ENCODE results near the gene NACC1.

NACC1 gene

GRCh38 chr19:13152356-13152973 is 34.4 kb downstream of the NACC1 start:
- Histone ChIP-seq H3K9me2 (replicated peaks; ENCODE audit: insufficient read depth, low read length) (no peaks in the 10 kb centered on the region), H4K20me1 (ENCODE audit: insufficient read depth, low read length) (no peaks in the 10 kb centered on the region), H2AFZ (ENCODE audit: low read length) (peak overlapping the region; percentile 70), H3K9me3 (replicated peaks; ENCODE audit: insufficient read depth, low read length) (no peaks in the 10 kb centered on the region), H3K4me1 (ENCODE audit: low read length) (peaks cover 32% of the 10 kb centered on the region), H3K79me2 (ENCODE audit: low read length) (peaks cover 3% of the 10 kb centered on the region; the same call in 1 of the 2 replicates), H3K27me3 (replicated peaks; ENCODE audit: insufficient read depth, low read length) (peaks cover 43% of the 10 kb centered on the region), H3K36me3 (replicated peaks; ENCODE audit: insufficient read depth, low read length) (no peaks in the 10 kb centered on the region), H3K27ac (ENCODE audit: low read length) (peak overlapping the region; percentile 45; the same call in 1 of the 2 replicates), H3K4me3 (ENCODE audit: low read length) (peak overlapping the region; percentile 69), H3K4me2 (ENCODE audit: low read depth, low read length) (peak overlapping the region; percentile 91), H3K9ac (ENCODE audit: low read length) (peak overlapping the region; percentile 65), H3F3A (ENCODE audit: insufficient read depth, low read length) (peaks cover 8% of the 10 kb centered on the region; the same call in 1 of the 2 replicates)
- no peak for DNase-seq
- TF ChIP-seq EZH2phosphoT487 (IDR thresholded peaks at IDR 0.05; ENCODE audit: low read length), result no peak
- TF ChIP-seq, protein P1, sequence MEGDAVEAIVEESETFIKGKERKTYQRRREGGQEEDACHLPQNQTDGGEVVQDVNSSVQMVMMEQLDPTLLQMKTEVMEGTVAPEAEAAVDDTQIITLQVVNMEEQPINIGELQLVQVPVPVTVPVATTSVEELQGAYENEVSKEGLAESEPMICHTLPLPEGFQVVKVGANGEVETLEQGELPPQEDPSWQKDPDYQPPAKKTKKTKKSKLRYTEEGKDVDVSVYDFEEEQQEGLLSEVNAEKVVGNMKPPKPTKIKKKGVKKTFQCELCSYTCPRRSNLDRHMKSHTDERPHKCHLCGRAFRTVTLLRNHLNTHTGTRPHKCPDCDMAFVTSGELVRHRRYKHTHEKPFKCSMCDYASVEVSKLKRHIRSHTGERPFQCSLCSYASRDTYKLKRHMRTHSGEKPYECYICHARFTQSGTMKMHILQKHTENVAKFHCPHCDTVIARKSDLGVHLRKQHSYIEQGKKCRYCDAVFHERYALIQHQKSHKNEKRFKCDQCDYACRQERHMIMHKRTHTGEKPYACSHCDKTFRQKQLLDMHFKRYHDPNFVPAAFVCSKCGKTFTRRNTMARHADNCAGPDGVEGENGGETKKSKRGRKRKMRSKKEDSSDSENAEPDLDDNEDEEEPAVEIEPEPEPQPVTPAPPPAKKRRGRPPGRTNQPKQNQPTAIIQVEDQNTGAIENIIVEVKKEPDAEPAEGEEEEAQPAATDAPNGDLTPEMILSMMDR (IDR thresholded peaks at IDR 0.05; ENCODE audit: low read length), result no peak
- no peak for TF ChIP-seq EZH2 (optimal IDR thresholded peaks at IDR 0.05; ENCODE audit: low read depth, low read length)

GRCh38 chr19:13152974-13153568 is 35.0 kb downstream of the NACC1 start:
- peaks cover 3% of the 10 kb centered on the region; the same call in 1 of the 2 replicates for H3K79me2 ChIP-seq (ENCODE audit: low read length)
- no peaks in the 10 kb centered on the region for H3K9me2 ChIP-seq (replicated peaks; ENCODE audit: insufficient read depth, low read length)
- peaks cover 8% of the 10 kb centered on the region; the same call in 1 of the 2 replicates for H3F3A ChIP-seq (ENCODE audit: insufficient read depth, low read length)
- TF ChIP-seq EZH2 (optimal IDR thresholded peaks at IDR 0.05; ENCODE audit: low read depth, low read length), result no peak
- TF ChIP-seq, protein P1 (IDR thresholded peaks at IDR 0.05; ENCODE audit: low read length), result no peak
- no peak for TF ChIP-seq EZH2phosphoT487 (IDR thresholded peaks at IDR 0.05; ENCODE audit: low read length)
- no peaks in the 10 kb centered on the region for H3K36me3 ChIP-seq (replicated peaks; ENCODE audit: insufficient read depth, low read length)
- H3K9me3 ChIP-seq (replicated peaks; ENCODE audit: insufficient read depth, low read length), result no peaks in the 10 kb centered on the region
- H3K4me2 ChIP-seq (ENCODE audit: low read depth, low read length), result peak overlapping the region; percentile 91
- H4K20me1 ChIP-seq (ENCODE audit: insufficient read depth, low read length), result no peaks in the 10 kb centered on the region
- peaks cover 32% of the 10 kb centered on the region for H3K4me1 ChIP-seq (ENCODE audit: low read length)
- peaks cover 49% of the 10 kb centered on the region for H3K27me3 ChIP-seq (replicated peaks; ENCODE audit: insufficient read depth, low read length)
- peak overlapping the region; percentile 69 for H3K4me3 ChIP-seq (ENCODE audit: low read length)
- no peak overlapping the region; the same call in 1 of the 2 replicates for H2AFZ ChIP-seq (ENCODE audit: low read length)
- peak; percentile 74 for DNase-seq
- no peak overlapping the region for H3K27ac ChIP-seq (ENCODE audit: low read length)
- peak overlapping the region; percentile 65; the same call in 1 of the 2 replicates for H3K9ac ChIP-seq (ENCODE audit: low read length)

DNA sequence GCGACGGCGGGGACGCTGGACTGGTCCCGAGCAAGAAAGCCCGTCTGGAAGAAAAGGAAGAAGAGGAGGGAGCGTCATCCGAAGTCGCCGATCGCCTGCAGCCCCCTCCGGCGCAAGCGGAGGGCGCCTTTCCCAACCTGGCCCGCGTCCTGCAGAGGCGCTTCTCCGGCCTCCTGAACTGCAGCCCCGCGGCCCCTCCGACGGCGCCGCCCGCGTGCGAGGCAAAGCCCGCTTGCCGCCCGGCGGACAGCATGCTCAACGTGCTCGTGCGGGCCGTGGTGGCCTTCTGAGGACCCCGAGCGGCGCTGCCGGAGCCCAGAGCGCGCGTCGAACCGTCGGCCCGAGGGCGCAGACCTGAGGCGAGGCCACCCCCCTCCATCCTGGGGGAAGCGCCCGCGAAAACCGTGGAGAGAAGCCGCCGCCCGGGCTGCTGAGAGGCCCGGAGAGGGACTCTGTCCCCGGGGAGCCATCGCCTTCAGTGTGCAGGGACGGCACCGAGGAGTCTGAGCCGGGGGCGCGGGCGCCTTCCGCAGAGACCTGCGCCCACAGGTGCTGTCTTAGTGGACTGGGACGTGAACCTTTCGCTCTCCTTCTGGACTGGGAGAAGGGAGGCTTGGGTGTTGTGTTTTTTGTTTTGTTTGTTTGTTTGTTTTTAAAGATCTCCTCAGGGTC is 35.6 kb downstream of the NACC1 start:
- no peak for DNase-seq
- Histone ChIP-seq H2AFZ (ENCODE audit: low read length) (no peak overlapping the region), H3K36me3 (replicated peaks; ENCODE audit: insufficient read depth, low read length) (no peaks in the 10 kb centered on the region), H3K27ac (ENCODE audit: low read length) (no peak overlapping the region), H3K4me1 (ENCODE audit: low read length) (peaks cover 32% of the 10 kb centered on the region), H3K9me3 (replicated peaks; ENCODE audit: insufficient read depth, low read length) (no peaks in the 10 kb centered on the region), H3K9me2 (replicated peaks; ENCODE audit: insufficient read depth, low read length) (no peaks in the 10 kb centered on the region), H3K9ac (ENCODE audit: low read length) (peak overlapping the region; percentile 9; the same call in 1 of the 2 replicates), H4K20me1 (ENCODE audit: insufficient read depth, low read length) (no peaks in the 10 kb centered on the region), H3K4me3 (ENCODE audit: low read length) (peak overlapping the region; percentile 41; the same call in 1 of the 2 replicates), H3K79me2 (ENCODE audit: low read length) (peaks cover 3% of the 10 kb centered on the region; the same call in 1 of the 2 replicates), H3K27me3 (replicated peaks; ENCODE audit: insufficient read depth, low read length) (peaks cover 55% of the 10 kb centered on the region), H3F3A (ENCODE audit: insufficient read depth, low read length) (peaks cover 8% of the 10 kb centered on the region; the same call in 1 of the 2 replicates), H3K4me2 (ENCODE audit: low read depth, low read length) (peak overlapping the region; percentile 91; the same call in 1 of the 2 replicates)
- TF ChIP-seq EZH2phosphoT487 (IDR thresholded peaks at IDR 0.05; ENCODE audit: low read length), result no peak
- no peak for TF ChIP-seq EZH2 (optimal IDR thresholded peaks at IDR 0.05; ENCODE audit: low read depth, low read length)
- TF ChIP-seq, protein P1 (IDR thresholded peaks at IDR 0.05; ENCODE audit: low read length), result no peak

All from MM.1S (cell line).